Measurements from ENCODE around the gene CCDC197. TPM values are rescaled to one million over a fixed set of nuclear protein-coding genes. Genes with fewer than 3 reads are reported as not detected.

CCDC197 gene
- total RNA-seq, 1 donor from 2014 or later = not detected

DNA sequence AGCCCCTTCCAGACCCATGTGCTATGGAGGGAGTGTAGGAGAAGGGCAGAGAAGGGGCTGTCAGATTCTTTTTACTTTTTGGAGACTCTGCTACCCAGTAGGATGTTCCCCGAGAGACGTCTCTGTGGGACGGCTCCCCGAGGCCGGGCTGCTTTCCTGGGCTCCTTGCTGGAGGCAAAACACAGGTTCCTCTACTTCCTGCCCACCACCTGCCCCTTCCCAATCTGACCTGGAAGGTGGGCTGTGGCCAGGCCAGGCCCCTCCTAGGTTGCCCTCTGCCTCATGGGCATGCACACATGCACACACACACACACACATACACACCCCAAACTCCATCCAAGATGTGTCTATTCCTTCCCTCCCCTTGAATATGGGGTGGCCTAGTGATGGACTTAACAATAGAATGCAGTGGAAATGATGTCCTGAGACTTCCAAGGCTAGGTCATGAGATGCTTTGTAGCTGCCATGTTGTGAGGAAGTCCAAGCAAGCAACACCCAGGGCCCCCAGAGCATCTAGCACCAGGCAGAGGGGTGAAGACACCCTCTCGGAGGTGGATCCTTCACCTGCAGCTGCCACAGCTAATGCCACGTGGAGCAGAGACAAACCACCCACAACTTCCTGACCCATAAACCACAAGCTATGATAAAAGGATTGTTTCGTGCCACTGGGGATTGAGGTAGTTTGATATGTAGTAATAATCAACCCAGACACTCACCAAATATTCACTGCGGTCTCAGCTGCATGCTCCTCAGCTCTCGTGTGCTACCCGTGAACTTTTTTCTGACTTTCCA lies 19.1 kb upstream of the CCDC197 start:
- DNase-seq = no peak

DNA sequence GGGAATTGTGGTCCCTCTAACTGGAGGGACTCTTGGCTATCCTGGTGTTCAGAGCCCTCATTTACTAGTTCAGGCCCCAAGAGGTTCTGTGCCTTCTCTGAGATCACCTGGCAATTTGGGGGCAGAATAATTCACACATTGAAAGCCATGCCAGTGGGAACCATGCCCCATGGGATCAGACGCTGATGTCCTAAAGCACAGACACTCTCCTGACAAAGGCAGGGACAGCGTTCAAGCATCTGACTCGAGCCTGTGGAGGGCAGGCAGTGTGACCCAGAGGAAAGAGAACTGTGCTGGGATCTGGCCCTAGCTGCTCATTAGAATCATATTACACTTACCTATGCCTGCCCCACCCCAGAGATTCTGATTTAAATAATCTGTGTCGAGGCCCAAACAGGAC lies 18.4 kb upstream of the CCDC197 start:
- DNase-seq = no peak

DNA sequence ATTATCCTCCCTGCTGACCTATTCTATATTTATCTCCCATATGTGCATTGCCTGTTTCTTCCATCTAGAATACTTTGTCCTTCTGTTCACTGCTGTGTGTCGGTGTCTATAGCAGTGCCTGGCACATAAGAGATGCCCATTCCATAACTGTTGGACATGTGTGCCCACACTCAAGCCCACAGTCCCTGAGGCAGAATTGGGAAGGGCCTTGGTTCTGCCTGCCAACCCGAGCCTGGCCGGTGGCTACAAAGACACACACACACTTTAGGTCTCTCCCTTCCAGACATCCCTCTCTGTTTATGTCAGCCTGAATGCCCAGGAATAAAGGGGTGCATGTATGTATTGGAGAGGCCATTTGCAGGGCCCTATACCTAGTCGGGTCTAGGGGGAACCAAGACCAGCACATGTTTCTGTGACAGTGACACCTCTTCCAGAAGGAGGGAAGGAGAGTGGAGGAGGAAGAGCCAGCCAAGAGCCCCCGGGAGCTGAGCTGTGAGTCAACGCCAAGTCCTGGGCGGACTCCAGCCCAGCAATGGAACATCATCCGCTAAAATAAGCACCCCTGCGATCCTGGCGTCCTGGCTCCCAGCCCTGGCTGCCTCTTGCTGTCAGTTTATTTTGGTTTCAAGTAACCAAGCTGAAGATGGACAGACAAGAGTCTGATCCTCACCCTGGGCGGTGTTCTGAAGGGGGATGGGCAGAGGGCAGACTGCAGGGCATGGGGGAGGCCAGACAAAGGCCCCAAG lies 16.5 kb upstream of the CCDC197 start:
- peak; percentile 77 for DNase-seq

DNA sequence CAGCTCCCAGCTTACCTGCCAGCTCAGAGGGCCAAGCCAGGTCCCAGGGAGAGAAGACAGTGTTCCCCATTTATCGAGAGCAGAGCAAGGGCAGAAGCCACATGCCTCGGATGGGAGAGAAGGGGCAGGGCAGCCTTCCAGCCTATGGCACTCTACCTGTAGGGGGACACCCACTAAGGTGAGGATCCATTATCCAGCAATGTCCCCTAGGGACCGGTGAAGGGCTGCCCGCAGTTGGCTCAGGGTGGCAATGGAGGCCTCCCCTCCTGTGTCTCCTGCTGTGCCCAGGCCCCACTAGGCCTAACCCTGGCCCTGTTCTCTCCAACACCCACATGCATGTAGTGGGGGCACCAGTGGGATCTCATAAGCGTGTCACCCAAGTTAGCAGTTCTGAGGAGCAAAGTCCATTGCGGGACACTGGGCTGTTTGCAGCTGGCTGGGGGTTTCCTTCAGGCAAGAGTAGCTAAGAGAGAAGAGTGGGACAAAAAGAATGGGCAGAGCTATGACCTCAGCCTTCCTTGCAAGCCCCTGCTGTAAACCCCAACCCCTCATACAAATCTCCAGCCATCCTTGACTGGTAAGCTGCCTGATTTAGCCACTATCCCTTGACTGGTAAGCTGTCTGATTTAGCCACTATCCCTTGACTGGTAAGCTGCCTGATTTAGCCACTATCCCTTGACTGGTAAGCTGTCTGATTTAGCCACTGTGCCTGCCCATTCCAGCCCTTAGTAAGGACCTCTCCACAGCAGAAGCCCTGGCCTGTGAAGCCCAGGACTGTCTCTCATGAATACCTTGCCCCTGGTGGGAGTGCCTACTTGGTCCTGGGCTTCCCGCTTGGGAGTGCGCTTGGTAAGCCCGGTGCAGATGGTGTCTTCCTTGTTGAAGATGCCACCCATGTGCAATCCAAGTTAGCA lies 15.5 kb upstream of the CCDC197 start:
- DNase-seq = no peak

DNA sequence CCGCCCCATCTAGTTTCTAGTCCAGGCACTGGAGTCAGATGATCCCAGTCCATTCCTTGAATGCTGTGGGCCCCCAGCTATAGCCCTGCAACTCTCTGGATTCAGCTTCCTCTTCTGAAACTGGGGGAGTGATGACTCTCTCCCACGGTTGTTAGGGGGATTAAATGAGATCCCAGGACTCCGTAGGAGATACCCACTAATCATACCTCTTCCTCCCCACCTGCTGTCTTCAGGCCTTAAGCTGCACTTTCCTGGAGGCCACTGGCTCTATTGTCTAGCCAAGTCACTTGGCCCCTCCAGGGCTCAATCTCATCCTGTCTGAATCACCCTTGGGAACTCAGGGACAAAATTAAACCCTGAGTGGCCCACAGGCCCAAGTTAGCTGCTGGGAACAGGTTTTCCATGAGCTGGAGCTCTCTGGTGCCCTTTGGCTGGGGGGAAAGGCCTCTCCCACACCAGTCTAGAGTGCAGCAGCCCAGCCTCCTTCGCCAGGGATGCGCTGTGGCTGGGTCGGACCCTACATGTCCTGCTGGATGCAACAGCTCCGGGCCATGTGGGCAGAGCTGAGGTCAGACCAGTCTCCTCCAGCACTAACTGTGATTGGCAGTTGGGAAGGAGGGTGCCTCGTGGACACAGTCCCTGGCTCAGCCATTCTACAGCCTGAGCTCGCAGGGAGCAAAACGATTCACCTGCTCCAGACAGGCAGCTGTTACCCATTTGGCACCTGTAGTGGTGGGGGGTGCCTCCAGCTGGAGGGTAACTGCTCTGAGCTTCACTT lies 14.7 kb upstream of the CCDC197 start:
- no peak for DNase-seq

DNA sequence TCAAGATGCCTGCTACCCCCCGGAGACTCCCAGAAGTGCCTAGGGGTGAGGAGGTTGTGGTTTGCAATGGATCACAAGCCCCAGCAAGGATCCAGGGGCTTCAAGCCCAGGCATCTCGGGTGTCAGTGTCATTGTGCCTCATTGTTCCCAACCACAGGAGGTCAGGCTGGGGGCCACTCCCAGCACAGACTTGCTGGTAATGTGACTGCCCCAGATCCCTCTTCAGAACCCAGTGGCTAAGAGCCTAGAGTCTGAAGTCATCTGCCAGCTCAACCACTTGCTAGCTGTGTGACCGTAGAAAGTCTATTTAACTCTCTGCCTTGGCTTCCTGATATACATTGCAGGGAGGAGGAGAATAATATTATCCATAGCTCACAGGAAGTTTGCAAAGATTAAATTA lies 13.0 kb upstream of the CCDC197 start:
- DNase-seq = no peak

DNA sequence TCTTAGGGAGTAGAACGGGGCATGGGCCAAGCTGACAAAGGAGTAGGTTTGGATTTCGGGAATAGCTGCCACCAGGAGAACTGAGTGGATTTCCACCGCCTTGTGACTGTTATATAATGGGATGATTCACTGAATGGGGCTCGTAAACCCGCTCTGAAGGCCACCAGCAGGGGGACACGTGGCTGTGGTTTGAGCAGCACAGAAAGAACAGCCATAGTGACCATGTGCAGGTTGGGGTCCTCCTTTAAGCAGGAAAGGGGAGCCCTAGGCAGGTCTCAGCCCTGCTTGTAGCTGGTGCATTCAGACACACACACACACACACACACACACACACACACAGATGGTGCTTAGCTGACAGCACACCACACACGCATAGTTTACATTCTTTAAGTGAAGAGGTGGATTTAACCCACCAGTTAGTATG lies 12.1 kb upstream of the CCDC197 start:
- DNase-seq = peak; percentile 64

DNA sequence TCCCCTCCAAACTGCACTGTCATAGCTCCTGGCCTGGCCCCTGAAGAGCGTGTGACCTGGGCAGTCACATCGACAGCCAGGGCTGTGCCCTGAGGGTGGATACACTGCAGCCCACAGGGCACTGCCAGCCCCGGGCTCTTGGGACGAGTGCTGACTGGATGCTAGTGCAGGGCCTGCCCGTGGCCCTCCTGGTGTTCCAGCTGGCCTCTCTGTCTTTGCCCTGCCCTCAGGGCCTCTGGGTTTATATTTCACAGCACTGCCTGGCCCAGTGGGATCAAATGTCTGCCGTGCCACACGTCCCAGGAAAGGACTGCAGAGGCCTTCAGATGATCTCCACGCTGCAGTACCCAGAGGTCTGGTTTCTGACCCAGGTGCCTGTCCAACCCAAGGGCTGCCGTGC lies 10.1 kb upstream of the CCDC197 start:
- DNase-seq = peak; percentile 74

DNA sequence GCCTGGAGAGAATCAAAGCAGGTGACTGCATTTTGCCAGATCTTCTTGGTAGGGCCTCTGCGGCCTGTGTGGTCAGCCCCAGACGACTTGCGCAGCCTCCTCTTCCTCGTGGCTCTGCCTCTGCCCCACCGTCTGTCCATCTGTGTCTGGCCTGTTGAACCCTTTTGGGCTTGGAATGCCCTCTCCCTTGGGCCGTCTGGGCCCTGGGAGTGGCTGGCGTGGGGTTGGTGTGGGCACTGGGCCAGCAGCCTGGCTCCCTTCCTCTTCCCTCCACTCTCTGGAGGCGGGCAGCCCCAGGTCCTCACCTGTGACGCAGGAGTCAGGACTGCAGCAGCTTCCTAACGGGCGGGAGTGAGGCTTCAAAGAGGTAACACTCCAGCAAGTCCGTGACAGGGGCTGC lies 9.7 kb upstream of the CCDC197 start:
- no peak for DNase-seq

DNA sequence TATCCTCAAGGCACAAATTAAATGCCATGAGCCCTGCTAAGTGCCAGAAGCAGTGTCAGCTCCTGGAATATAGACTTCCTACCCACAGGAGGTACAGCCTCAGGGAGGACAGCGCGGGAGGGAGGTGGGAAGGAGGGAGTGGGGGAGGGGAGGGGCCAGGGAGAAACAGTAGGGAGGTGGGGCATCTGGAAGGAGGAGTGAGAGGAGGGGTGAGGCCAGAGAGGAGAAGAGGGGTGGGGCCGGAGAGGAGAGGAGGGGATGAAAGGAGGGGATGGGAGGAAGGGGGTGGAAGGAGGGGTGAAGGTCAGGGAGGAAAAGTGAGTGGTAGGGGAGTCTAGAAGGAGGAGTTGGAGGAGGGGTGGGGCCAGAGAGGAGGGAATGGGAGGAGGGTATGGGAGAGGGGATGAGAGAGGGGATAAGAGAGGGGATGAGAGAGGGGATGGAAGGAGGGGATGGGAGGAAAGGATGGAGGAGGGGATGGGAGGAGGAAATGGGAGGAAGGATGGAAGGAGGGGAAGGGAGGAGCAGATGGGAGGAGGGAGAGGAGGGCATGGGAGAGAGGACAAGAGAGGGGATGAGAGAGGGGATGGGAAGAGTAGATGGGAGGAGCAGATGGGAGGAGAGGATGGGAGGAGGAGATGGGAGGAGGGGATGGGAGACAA lies 9.2 kb upstream of the CCDC197 start:
- DNase-seq = no peak

DNA sequence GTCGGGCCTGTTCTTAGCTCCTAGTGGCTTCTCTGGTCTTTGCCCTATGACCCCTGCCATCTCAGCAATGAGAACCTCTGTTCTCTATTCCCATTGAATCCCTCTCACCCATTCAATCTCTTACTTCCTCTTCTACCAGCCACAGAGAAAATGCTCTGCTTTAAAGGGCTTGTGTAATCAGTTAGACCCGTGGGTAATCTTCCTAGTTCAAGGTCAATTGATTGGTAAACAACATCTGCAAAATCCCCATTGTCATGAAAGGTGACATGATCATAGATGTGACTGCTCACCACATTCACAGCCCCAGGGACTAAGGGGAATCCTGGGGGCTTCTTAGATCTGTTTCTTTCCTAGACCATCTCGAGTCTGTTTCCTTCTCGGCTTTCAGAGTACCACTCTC lies 7.2 kb upstream of the CCDC197 start:
- no peak for DNase-seq

DNA sequence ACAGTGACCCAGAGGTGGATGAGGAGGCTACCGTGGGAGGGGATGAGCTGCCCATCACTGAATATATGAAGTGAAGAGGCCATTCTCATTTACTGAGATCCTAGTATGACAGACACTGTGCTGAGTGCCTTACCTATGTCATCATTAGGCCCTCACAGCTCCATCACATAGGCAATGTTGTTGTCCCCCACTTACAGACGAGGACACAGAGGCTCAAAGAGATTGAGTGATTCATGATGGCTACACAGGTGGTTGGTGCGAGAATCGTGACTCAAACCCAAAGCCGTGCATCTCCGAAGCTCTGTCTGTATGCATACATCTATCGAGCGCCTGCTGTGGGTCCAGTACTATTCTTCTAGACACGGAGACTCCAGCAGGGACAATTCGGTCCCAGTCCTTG lies 5.9 kb upstream of the CCDC197 start:
- no peak for DNase-seq

DNA sequence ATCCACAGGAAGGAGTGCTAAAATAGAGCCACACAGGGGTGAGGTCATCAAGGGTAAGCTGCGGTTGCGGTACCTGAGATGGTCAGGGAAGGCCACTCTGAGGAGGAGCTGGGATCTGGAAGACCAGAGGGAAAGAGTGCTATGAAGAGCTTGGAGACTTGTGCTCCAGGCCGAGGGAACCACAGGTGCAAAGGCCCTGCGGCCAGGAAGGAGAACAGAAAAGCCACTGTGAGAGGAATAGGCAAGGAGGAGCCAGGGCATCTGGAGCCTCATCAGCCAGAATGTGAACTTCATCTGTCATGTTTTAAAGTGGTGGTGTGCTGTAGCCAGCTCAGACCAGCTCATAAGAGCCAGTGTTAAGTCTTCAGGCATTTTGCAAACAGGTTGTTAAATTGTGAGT lies 5.5 kb upstream of the CCDC197 start:
- DNase-seq = no peak

DNA sequence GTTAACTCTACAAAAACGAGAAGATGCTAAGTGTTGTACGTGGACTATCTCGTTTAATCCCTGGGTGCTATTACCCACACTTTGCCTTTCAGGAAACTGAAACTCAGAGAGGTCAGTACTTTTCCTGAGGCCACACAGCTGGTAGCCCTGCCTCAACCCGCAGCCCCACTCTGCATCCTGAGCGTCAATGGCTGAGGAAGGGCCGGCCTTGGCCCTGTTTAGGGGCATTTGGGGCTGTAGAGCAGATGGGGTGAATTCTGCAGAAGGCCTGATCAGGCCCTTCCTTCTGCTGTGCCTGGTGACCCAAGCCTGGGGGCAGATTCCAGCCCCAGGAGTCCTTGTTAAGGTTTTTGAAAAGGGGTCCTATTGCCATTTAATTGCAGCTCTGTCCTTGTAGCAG lies 3.7 kb upstream of the CCDC197 start:
- DNase-seq = no peak

DNA sequence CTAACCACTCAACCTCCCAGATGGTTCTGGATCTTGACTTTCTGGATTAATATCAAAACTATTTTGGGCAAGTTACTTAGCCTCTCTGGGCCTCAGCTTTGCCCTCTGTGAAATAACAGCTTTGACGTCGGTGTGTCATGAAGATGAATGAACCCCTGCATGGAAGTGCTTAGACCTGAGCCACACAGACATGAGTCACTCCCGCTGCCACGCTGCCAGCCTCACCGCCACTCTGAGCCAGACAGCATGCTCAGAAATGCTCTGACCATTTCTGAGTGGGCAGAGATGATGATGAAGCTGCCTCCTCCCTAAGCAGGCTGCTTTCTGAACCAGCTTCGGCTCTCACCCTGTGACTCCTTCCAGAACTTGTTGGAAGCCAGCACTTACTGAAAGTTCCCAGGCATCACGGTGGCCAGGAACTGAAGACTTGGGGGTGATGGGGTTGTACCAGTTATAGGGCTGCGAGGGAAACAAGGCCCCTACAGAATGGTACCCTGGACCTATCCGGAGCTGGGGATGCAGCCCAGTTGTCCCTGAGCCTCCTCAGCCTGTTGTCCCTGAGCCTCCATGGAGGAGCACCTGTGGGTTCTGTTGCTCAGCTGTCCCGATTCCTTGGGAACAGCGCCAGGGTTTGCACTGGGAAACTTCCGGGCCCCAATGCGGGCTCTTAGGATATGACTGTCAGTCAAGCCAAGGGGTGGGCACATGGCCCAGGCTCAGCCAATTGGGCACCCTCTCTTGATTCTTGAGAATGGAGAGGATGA lies 2.0 kb upstream of the CCDC197 start:
- DNase-seq = peak; percentile 83

DNA sequence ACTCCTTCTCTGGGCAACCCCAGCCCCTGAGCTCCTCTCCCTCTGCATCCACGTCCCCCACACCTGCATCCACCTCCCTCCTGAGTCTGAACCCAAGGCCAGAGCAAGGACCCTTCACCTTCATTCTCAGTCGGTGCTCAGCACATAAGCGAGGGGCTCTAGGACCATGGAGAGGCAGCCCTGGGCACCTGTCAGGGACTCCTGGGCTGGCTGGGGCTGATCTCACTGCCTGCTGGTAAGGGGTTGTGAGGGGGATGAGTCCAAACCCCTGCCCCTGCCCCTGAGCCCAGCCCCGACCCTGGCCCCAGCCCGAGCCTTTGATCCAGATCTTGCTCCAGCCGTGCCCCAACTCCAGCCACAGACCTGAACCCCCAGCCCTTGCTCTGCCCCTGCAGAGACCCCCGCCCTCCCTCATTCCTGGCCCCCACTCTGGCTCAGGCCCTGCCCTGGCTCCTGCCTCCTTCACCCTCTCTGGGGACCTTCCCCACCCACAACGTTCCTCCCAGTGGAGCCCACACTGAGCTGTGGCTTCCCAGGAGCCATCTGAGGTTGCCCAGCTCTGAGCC lies 888 bp upstream of the CCDC197 start:
- DNase-seq = no peak

DNA sequence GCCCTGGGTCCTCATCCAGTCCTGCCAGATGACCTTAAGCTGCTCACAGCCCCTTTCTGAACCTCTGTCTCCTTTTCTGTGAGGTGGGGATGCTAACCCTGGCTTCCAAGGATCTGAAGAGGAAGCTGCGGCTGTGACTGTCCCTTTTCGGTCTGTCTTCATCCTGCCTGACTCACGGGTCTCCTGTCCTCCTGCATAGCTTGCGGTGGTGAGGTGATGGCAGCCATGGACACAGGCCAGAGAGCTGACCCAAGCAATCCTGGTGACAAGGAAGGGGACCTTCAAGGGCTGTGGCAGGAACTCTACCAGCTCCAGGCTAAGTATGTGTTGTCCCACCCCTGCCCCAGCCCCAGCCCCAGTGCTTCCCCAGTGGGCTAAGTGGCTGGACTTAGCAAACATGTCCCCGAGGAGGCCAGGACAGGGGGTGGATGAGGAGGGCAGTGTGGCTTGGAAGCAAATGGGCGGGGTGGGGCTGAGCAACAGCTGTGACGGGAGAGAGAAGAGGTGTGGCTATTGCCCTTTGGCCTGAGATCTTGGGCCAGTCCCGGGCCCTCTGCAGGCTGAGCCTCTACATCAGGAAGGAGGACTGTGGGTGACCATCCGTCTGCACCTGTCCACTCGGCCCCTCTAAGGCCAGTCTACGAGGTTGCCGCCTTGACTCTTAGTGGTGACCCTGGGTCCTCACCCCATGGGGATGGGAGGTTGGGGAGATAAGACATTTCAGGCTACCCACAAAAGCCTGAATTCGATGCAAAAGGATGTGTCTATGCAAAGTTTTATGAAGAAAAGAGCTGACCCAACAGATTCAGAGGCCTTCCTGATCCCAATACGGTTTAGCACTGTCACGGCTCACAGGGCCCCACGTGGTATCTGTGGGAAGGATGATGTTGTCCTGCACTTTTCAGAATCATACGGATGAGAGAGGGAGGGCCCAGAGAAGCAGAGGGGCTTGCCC lies 1.1 kb downstream of the CCDC197 start:
- DNase-seq = peak; percentile 52

DNA sequence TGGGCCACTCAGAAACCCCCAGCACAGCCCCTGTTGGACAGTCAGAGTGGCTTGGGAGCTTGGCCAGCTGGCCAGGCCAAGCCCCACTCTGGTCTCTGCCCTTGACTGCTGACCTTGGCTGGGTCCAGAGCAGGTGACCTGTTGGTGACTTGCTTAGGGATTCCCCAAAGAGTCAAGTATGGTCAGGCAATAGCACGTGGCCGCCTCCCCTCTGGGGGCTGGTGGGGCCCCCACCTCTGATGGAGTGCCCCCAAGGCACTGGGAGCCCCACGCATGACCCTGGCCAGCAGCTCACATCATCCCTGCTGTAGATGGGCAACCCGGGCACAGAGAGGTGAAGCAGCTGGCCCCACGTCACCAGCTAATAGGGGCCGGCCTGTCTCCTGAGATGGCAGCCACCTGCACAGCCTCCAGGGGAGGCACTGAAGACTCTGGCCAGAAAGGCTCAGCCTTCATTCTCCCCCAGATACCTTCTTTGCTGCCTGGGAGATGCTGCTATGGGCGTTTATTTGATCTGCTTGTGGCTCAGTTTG lies 1.8 kb downstream of the CCDC197 start:
- DNase-seq = no peak

DNA sequence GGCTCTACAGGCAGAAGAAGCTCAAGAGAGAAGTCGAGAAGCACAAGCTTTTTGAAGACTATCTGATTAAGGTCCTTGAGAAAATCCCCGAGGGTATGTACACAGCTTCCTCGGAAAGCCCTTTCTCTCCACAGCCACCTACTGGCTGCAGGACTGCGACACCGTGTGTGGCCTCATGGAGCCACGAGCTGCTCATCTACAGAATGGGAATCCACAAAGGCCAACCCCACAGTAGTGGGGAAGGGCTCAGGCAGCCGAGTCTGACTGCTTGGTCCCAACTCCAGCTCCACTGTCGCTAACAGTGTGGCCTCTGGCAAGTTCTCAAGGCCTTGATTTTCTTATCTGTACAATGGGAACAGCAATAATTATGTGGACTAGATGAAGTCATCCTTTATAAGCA lies 2.5 kb downstream of the CCDC197 start:
- DNase-seq = no peak

All from tongue (tissue), 2 donors.